Measurements from ENCODE around the gene DCAF5.
"Not testable (repeated sequence)": the region's sequence is repeated elsewhere in the genome, so short reads cannot be mapped to it uniquely, and the experiment has no call there.

Gene DCAF5

GRCh38 chr14:69068744-69069421, 84.0 kb downstream of the DCAF5 start:
- DNase-seq, result no peak

GRCh38 chr14:69066396-69067171, 86.3 kb downstream of the DCAF5 start:
- no peak for DNase-seq

GRCh38 chr14:69065934-69066333, 87.0 kb downstream of the DCAF5 start:
- DNase-seq, result not testable (repeated sequence)

- DNase-seq, result no peak
Measured at GRCh38 chr14:69064596-69064995, 88.3 kb downstream of the DCAF5 start.

- peak; percentile 68 for DNase-seq
Measured at GRCh38 chr14:69059658-69060623, 93.0 kb downstream of the DCAF5 start.

- no peak for DNase-seq
Measured at GRCh38 chr14:69055999-69056788, 96.7 kb downstream of the DCAF5 start.

GRCh38 chr14:69055125-69055524, 97.8 kb downstream of the DCAF5 start:
- DNase-seq, result peak; percentile 57

- no peak for DNase-seq
Measured at GRCh38 chr14:69054030-69054429, 98.9 kb downstream of the DCAF5 start.

GRCh38 chr14:69052181-69052601, 100.7 kb downstream of the DCAF5 start:
- DNase-seq, result no peak

- DNase-seq, result no peak
Measured at GRCh38 chr14:69050240-69051184, 102.4 kb downstream of the DCAF5 start.

- no peak for DNase-seq
Measured at GRCh38 chr14:69049675-69050074, 103.2 kb downstream of the DCAF5 start.

GRCh38 chr14:69048456-69048855, 104.5 kb downstream of the DCAF5 start:
- no peak for DNase-seq

GRCh38 chr14:69047255-69047654, 105.7 kb downstream of the DCAF5 start:
- DNase-seq, result no peak

GRCh38 chr14:69046476-69046860, 106.5 kb downstream of the DCAF5 start:
- no peak for DNase-seq

GRCh38 chr14:69045857-69046475, 107.0 kb downstream of the DCAF5 start:
- no peak for DNase-seq

GRCh38 chr14:69044965-69045555, 107.9 kb downstream of the DCAF5 start:
- DNase-seq, result no peak

GRCh38 chr14:69044296-69044695, 108.6 kb downstream of the DCAF5 start:
- DNase-seq, result no peak

- no peak for DNase-seq
Measured at GRCh38 chr14:69043596-69044260, 109.2 kb downstream of the DCAF5 start.

- no peak for DNase-seq
Measured at GRCh38 chr14:69042787-69043444, 110.0 kb downstream of the DCAF5 start.

Measured in T1000 (cell line).